Skin of body (tissue), 2 donors: ENCODE results near the gene AJUBA. TPM values are rescaled to one million over a fixed set of nuclear protein-coding genes. Genes with fewer than 3 reads are reported as not detected.
"Not testable (repeated sequence)": the region's sequence is repeated elsewhere in the genome, so short reads cannot be mapped to it uniquely, and the experiment has no call there.

Experiments used
- DNase-seq: peaks from one replicate; lab custom pipeline; 2025; lab: John Stamatoyannopoulos, UW
- total RNA-seq: library from RNA; depleted of rRNA; stranded (reverse); fragments of >200 nt; gene quantifications from one replicate; pipeline ENCODE4 v1.2.3, GENCODE V29; 2014

Gene AJUBA
- total RNA-seq, 1 donor from 2014 or later, result 44.7 TPM

- DNase-seq, result not testable (repeated sequence)
Measured at GRCh38 chr14:22951795-22952194, 30.6 kb downstream of the AJUBA start.

DNA sequence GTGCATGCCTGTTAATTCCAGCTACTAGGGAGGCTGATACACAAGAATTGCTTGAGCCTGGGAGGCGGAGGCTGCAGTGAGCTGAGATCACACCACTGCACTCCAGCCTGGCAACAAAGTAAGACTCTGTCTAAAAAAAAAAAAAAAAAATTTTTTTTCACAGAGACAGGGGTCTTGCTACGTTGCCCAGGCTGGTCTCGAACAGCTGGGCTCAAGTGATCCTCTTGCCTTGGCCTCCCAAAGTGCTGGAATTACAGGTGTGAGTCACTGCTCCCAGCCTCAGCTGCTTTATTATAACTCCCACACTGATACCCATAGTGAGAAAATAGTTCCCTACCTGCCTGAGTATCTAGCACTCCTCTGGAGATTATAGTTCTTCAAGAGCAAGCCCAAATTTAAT is 36.7 kb downstream of the AJUBA start:
- no peak for DNase-seq

DNA sequence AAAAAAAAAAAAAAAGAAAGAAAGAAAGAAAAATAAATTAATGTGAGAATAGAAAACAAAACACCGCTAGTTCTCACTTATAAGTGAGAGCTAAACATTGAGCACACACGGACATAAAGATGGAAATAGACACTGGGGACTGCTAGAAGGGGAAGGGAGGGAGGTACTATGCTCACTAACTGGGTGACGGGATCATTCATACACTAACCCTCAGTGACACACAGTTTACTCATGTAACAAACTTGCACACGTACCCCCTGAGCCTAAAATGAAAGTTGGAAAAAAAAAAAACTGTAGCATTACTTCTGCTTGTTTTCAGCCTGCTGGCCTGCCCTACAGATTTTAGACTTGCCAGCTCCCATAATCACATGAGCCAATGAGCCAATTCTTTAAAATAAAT is 42.7 kb downstream of the AJUBA start:
- no peak for DNase-seq

DNA sequence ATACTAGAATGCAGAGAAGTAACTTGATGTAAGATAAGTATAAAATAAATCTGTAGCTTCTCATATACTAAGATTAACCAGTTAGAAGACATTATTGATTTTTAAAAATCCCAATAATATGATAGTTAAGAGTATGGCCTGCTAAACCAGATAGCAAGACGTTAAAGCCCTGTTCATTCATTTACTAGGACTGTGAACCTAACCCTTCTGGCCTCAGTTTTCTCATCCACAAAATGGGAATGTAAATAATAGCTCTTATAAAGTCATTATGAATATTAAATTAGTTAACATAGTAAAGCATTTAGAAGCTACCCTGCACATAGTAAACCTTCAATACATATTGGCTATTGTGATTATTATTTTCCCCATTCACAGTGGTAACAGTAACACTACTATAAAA is 47.2 kb downstream of the AJUBA start:
- DNase-seq, result no peak

DNA sequence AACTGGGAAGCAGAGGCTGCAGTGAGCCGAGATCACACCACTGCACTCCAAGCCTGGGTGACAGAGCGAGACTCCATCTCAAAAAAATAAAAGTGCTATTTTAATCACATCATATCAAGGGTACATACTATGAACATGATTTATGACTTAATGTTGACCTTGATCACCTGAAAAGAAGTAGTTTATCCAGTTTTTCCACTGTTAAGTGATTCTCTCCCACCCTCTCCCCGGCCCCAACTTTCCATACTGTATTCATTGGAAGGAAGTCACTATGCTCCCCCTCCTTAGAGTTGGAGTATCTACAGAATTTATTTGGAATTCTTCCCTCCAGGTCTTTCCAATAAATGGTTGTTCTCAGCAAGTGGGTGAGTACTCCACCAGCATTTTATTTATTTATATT is 50.2 kb downstream of the AJUBA start:
- no peak for DNase-seq

- no peak for DNase-seq
Measured at GRCh38 chr14:22929961-22930364, 52.4 kb downstream of the AJUBA start.

GRCh38 chr14:22929104-22929960 is 53.0 kb downstream of the AJUBA start, which contains the start of gene PRMT5:
TSS of gene PRMT5 (minus strand) at chr14:22929376. CDS start at chr14:22929361, 15 bp downstream.
- DNase-seq, result peak; percentile 100

DNA sequence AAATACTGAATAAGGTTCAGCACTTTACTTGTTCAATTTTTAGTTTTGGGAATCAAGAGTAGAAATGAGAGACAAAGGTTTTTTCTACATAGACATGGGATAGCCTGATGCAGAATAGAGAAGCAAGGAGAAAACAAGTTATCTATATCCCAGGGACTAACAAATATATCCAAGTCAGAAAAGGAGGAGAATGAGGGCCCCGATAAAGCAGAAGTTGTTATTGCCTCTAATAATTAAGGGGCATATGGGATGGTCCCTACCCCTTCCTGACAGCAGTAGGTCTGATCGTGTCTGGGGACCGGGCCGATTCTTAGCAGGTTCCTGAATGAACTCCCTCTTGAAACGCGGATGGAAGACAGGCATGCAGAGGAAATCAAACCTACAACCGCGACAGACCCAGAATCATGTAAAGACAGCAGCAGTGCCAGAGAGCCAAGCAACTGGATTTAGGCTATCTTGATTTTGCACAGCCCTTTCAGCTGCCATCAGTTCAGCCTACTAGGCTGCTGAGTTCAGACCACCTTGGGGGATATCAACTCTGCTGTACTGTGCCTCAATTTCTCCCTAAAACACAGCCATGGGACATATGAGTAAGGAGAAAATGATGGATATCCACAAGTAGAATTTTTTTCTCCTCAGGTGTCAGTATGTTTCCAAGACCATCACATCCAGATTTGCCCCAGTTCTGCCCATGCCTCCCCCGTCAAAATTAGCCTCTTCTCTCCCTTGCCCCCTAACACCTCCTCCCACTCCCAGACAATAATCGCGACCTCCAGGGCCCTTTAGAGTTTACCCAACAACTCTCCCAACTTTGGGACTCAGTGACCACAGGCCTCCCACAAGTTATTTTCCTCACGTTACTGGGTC is 53.9 kb downstream of the AJUBA start:
- DNase-seq, result no peak

GRCh38 chr14:22926316-22926715 is 56.0 kb downstream of the AJUBA start:
- DNase-seq, result no peak

DNA sequence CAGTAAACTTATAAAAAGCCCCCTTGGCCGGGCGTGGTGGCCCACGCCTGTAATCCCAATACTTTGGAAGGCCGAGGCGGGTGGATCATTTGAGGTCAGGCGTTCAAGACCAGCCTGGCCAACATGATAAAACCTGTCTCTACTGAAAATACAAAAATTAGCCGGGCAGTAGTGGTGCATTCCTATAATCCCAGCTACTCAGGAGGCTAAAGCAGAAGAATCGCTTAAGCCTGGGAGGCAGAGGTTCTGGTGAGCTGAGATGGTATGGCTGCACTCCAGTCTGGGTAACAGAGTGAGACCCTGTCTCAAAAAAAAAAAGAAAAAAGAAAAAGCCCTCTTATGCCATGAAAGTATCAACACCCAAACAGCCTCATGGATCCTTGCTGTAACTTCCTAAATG is 56.8 kb downstream of the AJUBA start:
- no peak for DNase-seq

DNA sequence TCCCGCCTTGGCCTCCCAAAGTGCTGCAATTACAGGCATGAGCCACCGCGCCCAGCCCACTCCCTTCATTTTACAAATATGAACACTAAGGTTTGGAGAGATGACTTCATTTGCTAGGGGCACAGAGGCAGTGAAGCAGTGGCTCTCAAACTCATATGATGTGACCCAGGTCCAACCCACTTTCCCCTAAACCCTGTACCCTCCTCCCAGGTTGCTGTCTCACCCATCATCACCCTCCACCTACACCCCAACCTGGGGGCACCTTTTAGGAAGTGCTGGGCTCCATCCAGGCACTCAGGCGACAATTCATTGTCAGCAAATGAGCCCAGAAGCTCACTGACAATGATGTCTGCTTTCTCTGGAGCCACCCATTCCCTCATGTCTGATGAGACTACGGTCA is 58.6 kb downstream of the AJUBA start:
- no peak for DNase-seq

DNA sequence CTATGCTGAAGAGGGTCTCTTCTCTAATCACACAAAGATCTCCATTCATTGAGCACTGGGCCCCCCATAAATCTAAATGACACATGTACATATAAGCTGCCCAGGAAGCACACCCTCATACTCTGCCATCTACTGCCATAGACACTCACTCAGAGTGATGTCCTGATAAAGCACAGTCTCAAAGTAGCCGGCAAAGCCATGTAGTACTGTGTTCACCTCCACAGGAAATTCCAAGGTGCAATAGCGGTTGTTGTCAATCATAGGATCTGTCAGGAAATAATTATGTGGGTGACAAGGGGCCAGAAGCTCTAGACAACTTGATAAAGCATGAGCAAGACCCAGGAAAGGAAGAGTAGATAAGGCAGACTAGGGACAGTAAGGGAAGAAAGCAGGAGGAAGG is 60.1 kb downstream of the AJUBA start:
- DNase-seq, result no peak

Other genes with a start within 250 kb of the AJUBA start
- gene OXA1L, start 215.9 kb downstream of the AJUBA start, total RNA-seq, result 52.7 TPM
- gene SLC7A7, start 167.1 kb downstream of the AJUBA start, total RNA-seq, result 6.8 TPM
- gene MRPL52, start 152.7 kb downstream of the AJUBA start, total RNA-seq, result 26.3 TPM
- 171 TPM for gene MMP14, start 146.0 kb downstream of the AJUBA start, total RNA-seq
- gene LRP10, start 110.8 kb downstream of the AJUBA start, total RNA-seq, result 22.9 TPM
- not detected for gene REM2, start 99.3 kb downstream of the AJUBA start, total RNA-seq
- gene RBM23, start 63.4 kb downstream of the AJUBA start, total RNA-seq, result 50.2 TPM
- 39.5 TPM for gene PRMT5, start 53.2 kb downstream of the AJUBA start, total RNA-seq
- gene HAUS4, start 25.5 kb downstream of the AJUBA start, total RNA-seq, result 46.3 TPM
- gene C14orf93, start 27.6 kb upstream of the AJUBA start, total RNA-seq, result 7.7 TPM
- 115 TPM for gene PSMB5, start 52.3 kb upstream of the AJUBA start, total RNA-seq
- not detected for gene PSMB11, start 59.7 kb upstream of the AJUBA start, total RNA-seq
- gene CDH24, start 75.0 kb upstream of the AJUBA start, total RNA-seq, result 3.4 TPM
- 93.9 TPM for gene ACIN1, start 112.6 kb upstream of the AJUBA start, total RNA-seq
- 30.8 TPM for gene C14orf119, start 113.0 kb upstream of the AJUBA start, total RNA-seq
- gene CIROP, start 122.4 kb upstream of the AJUBA start, total RNA-seq, result not detected
- gene CEBPE, start 136.7 kb upstream of the AJUBA start, total RNA-seq, result 1.5 TPM
- gene SLC7A8, start 201.1 kb upstream of the AJUBA start, total RNA-seq, result 27.5 TPM